ENCODE data around the gene CHD5. TPM values are rescaled to one million over a fixed set of nuclear protein-coding genes. Genes with fewer than 3 reads are reported as not detected.

The CHD5 gene
- total RNA-seq, 2 experiments from 2014 or later = 0.25 to 0.76 TPM

- CTCF ChIA-PET = no interaction called here
- POLR2A ChIA-PET = no interaction called here
- DNase-seq (peak; percentile 3), ATAC-seq (no peak)
- no peak overlapping the region for H3K27ac Mint-ChIP-seq
- no peaks in the 10 kb centered on the region for H3K9me3 Mint-ChIP-seq (ENCODE audit: low read depth)
- H3K4me3 Mint-ChIP-seq = no peak overlapping the region
- no peaks in the 10 kb centered on the region for H3K36me3 Mint-ChIP-seq (ENCODE audit: low read depth)
- no peaks in the 10 kb centered on the region for H3K4me1 Mint-ChIP-seq
- peaks cover 9% of the 10 kb centered on the region for H3K27me3 Mint-ChIP-seq
- intact Hi-C loops (cut with DNase I, micrococcal nuclease) = loop anchor here in 1 of 2 experiments (5.0 kb wide), 1 partner anchor 96 kb away; no protein-coding TSS in a partner anchor
Observed at GRCh38 chr1:6106321-6106731, 73.8 kb downstream of the CHD5 start.

DNA sequence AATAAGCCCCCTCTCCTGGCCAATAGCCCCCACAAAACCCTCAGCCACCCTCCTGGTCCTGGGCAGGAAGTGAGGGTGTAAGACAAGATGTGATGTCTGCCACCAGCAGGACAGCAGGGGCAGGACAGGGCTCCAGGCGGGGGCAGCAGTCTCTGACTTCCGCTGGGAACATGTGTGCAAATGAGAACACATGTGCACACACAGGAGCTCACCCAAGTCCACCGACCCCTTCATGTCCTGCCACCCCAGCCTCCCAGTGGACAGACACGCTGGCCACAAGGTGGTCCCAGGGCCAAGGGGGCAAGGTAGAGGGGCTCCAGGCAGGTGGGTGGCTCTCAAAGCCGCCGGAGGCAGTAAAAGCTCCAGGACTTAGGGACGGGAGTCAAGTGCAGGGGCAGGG lies 74.4 kb downstream of the CHD5 start:
- DNase-seq (peak; percentile 13), ATAC-seq (no peak)
- Mint-ChIP-seq H3K4me3 (no peak overlapping the region), H3K4me1 (no peaks in the 10 kb centered on the region), H3K9me3 (ENCODE audit: low read depth) (no peaks in the 10 kb centered on the region), H3K27ac (no peak overlapping the region), H3K27me3 (peaks cover 9% of the 10 kb centered on the region), H3K36me3 (ENCODE audit: low read depth) (no peaks in the 10 kb centered on the region)
- intact Hi-C loops (cut with DNase I, micrococcal nuclease) = loop anchor here in 1 of 2 experiments (5.0 kb wide), 1 partner anchor 97 kb away; no protein-coding TSS in a partner anchor
- ChIA-PET CTCF (no interaction called here), POLR2A (no interaction called here)

- no peaks in the 10 kb centered on the region for H3K36me3 Mint-ChIP-seq (ENCODE audit: low read depth)
- no peak overlapping the region for H3K27ac Mint-ChIP-seq
- H3K4me1 Mint-ChIP-seq = no peaks in the 10 kb centered on the region
- intact Hi-C loops (cut with DNase I, micrococcal nuclease) = loop anchor here in 1 of 2 experiments (5.0 kb wide), 1 partner anchor 97 kb away; no protein-coding TSS in a partner anchor
- no peak overlapping the region for H3K4me3 Mint-ChIP-seq
- H3K27me3 Mint-ChIP-seq = peaks cover 7% of the 10 kb centered on the region
- POLR2A ChIA-PET = no interaction called here
- ATAC-seq (no peak), DNase-seq (peak; percentile 8)
- no peaks in the 10 kb centered on the region for H3K9me3 Mint-ChIP-seq (ENCODE audit: low read depth)
- CTCF ChIA-PET = no interaction called here
Observed at GRCh38 chr1:6105218-6105679, 74.9 kb downstream of the CHD5 start.

DNA sequence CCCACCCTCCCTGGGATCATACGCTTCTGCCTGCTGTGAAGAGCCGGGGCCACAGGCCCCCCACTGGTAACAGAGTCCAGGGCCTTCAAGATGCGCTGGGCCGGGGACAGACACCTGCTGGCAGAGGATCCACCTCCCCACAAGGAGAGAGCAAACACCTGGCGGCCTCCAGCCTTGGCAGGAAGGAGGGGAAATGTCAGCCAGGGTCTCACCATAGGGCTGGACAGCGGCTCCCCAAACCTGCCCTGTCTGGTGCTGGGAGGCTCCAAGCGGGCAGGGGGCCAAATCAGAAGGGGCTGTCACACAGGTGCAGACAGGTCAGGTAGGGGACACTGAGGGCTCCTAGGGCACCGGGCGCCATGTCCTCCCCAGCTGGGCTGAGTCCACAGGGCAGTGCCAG lies 75.5 kb downstream of the CHD5 start:
- CTCF ChIA-PET = no interaction called here
- ATAC-seq = no peak
- POLR2A ChIA-PET = no interaction called here
- intact Hi-C loops (cut with DNase I, micrococcal nuclease) = loop anchor here in 1 of 2 experiments (5.0 kb wide), 1 partner anchor 98 kb away; no protein-coding TSS in a partner anchor
- Mint-ChIP-seq H3K27ac (no peak overlapping the region), H3K9me3 (ENCODE audit: low read depth) (no peaks in the 10 kb centered on the region), H3K27me3 (peaks cover 6% of the 10 kb centered on the region), H3K4me1 (no peaks in the 10 kb centered on the region), H3K4me3 (no peak overlapping the region), H3K36me3 (ENCODE audit: low read depth) (no peaks in the 10 kb centered on the region)
- DNase-seq = peak; percentile 4

DNA sequence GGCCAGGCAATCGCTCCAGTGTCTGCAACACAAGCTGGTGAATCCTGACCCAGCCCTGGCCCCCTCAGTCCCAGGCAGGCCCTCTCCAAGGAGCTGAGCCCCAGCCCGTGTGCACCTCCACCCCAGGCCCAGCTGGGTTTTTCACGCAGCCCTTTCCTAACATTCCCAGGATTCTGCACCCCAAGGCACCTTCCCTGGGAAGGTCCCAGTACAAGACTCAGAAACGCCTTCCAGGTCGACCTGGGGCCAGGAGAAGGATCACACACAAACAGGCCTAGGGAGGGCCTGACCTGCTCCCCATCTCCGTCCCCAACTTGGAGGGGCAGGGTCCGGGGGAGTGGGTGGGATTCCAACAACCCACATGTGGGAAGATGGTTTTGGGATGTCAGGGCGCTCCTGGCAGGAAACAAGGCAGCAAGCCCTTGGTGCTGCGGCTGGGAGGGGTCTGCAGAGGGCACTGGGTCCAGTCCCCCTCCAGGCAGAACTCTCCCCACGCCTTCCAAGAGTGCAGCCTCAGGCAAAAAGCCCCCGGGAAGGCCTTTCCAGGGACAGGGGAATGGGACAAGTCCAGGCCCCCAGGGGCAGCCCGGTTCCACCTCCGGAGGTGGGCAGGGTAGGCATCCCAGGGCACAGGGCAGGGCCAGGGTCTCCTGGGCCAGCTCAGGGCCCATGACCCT lies 76.1 kb downstream of the CHD5 start:
- Mint-ChIP-seq H3K4me3 (no peak overlapping the region), H3K27ac (no peak overlapping the region), H3K27me3 (peaks cover 6% of the 10 kb centered on the region), H3K36me3 (ENCODE audit: low read depth) (no peaks in the 10 kb centered on the region), H3K4me1 (no peaks in the 10 kb centered on the region), H3K9me3 (ENCODE audit: low read depth) (no peaks in the 10 kb centered on the region)
- DNase-seq (peak; percentile 3), ATAC-seq (no peak)
- CTCF ChIA-PET = no interaction called here
- POLR2A ChIA-PET = no interaction called here
- intact Hi-C loops (cut with DNase I, micrococcal nuclease) = no loop called here

- H3K36me3 Mint-ChIP-seq (ENCODE audit: low read depth) = peaks cover 4% of the 10 kb centered on the region
- no peak overlapping the region for H3K27ac Mint-ChIP-seq
- ChIA-PET POLR2A (no interaction called here), CTCF (no interaction called here)
- intact Hi-C loops (cut with DNase I, micrococcal nuclease) = no loop called here
- DNase-seq = peak; percentile 7
- no peaks in the 10 kb centered on the region for H3K4me1 Mint-ChIP-seq
- H3K4me3 Mint-ChIP-seq = no peak overlapping the region
- peaks cover 4% of the 10 kb centered on the region for H3K27me3 Mint-ChIP-seq
- H3K9me3 Mint-ChIP-seq (ENCODE audit: low read depth) = no peaks in the 10 kb centered on the region
- ATAC-seq = no peak
Observed at GRCh38 chr1:6103111-6103853, 76.8 kb downstream of the CHD5 start.

DNA sequence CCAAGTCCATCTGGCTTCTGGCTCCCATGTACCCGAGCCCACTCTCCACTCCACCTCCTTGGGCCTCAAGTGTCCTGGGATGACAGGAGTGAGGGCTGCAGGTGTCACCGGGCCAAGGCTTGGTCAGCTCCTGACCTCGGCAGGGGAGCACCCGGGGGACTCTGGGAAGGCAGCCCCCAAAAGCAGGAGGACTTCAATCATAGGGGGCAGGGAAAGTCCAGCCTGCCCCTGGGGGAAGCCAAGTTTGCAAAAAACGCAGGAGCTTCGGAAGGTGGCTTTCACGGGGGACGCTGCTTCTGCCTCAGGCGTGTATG lies 77.6 kb downstream of the CHD5 start:
- POLR2A ChIA-PET = interaction anchor here (0.7 kb wide), 1 partner anchor 766 kb away, joined by 16 read pairs; no protein-coding TSS in a partner anchor
- no peak for DNase-seq

DNA sequence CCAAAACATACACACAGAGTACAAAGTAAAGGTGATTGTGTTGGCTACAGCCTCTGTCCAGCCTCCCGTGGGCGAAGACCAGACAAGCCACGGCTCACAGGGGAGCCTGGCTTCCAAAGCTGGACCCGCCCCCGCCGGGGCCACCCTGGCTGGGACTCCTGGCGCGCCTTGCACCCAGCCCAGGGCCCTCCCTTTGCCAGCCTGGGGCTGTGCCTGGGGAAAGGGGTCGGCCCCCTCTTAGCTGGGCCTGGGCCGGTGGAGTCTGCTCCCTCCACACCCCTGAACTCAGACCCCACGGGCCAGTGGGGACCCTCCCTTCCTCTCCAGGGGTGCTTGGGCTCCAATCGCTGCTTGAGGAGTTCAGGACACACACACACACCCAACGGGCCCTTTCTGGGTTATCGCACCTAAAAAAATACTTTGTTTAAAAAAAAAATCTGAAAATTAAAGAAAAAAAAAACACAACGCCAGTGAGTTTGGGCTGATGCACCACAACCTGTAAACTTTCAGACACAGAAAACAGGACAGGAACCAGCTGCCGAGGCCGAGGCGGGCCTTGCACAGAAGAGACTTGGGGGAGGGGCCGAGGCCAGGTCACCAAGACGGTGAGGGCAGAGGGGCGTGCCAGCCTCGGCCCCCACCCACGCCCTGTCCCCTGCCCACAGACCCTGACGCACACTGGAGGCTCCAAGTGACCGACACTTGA lies 78.1 kb downstream of the CHD5 start:
- no peaks in the 10 kb centered on the region for H3K27me3 Mint-ChIP-seq
- peaks cover 12% of the 10 kb centered on the region for H3K36me3 Mint-ChIP-seq (ENCODE audit: low read depth)
- no peak overlapping the region for H3K27ac Mint-ChIP-seq
- no peak overlapping the region for H3K4me3 Mint-ChIP-seq
- H3K9me3 Mint-ChIP-seq (ENCODE audit: low read depth) = no peaks in the 10 kb centered on the region
- ATAC-seq = peak; percentile 10
- peak; percentile 13 for DNase-seq
- intact Hi-C loops (cut with DNase I, micrococcal nuclease) = no loop called here
- H3K4me1 Mint-ChIP-seq = no peaks in the 10 kb centered on the region
- ChIA-PET POLR2A (interaction anchor here (0.7 kb wide), 1 partner anchor 765 kb away, joined by 16 read pairs; no protein-coding TSS in a partner anchor), CTCF (interaction anchor here (0.6 kb wide), 1 partner anchor 20 kb away, joined by 4 read pairs; no protein-coding TSS in a partner anchor)

More for the DNA sequence above, 77.6 kb downstream of the CHD5 start:
- Mint-ChIP-seq H3K4me1 (no peaks in the 10 kb centered on the region), H3K27me3 (no peaks in the 10 kb centered on the region), H3K9me3 (ENCODE audit: low read depth) (no peaks in the 10 kb centered on the region), H3K4me3 (no peak overlapping the region), H3K36me3 (ENCODE audit: low read depth) (peaks cover 9% of the 10 kb centered on the region), H3K27ac (no peak overlapping the region)
- intact Hi-C loops (cut with DNase I, micrococcal nuclease) = no loop called here
- ATAC-seq = no peak
- CTCF ChIA-PET = interaction anchor here (0.6 kb wide), 1 partner anchor 20 kb away, joined by 4 read pairs; no protein-coding TSS in a partner anchor

DNA sequence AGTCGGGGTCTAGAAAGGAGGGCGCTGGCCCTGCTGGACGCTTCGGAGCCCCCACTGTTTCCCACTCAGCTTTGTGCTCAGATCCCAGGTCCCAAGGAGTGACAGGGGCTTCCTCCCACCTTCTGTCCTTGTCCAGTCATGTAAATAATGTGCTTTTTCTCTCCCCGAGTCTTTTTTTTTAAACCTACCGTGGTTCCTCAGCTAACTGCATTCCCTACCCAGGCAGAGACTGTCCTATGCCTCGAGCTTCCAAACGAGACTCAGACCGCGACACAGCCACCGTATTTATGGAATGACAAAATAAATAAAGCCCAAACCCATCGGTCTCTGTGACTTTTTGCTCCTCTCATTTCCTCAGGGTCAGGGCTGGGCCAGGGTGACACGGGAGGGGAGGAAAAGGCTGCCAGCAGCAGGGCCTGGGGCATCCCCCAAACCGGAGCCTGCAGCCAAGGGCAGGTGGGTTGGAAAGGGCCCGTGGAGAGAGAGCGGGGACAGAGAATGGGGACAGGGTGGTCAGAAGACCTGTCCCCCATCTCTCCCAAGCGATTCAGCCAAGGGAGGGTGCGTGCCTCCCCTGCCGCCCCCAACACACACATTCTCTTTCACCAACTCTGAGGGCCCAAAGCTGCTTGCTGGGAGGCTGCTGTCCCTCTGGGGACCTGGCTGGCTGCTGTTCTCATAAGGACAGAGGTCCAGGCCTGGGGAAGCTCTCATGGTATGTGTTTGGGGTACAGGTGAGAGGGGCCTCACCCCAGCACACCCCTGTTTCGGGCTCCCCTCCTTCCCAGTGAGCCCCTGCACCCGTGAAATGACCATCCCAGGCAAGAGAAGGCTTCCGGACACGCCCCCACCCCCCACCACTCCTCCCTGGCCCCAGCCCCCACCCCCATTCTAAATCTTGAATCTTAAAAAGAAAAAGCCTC lies 79.0 kb downstream of the CHD5 start:
- peak; percentile 30 for DNase-seq
- peak; percentile 40 for ATAC-seq
- CTCF ChIA-PET = no interaction called here

DNA sequence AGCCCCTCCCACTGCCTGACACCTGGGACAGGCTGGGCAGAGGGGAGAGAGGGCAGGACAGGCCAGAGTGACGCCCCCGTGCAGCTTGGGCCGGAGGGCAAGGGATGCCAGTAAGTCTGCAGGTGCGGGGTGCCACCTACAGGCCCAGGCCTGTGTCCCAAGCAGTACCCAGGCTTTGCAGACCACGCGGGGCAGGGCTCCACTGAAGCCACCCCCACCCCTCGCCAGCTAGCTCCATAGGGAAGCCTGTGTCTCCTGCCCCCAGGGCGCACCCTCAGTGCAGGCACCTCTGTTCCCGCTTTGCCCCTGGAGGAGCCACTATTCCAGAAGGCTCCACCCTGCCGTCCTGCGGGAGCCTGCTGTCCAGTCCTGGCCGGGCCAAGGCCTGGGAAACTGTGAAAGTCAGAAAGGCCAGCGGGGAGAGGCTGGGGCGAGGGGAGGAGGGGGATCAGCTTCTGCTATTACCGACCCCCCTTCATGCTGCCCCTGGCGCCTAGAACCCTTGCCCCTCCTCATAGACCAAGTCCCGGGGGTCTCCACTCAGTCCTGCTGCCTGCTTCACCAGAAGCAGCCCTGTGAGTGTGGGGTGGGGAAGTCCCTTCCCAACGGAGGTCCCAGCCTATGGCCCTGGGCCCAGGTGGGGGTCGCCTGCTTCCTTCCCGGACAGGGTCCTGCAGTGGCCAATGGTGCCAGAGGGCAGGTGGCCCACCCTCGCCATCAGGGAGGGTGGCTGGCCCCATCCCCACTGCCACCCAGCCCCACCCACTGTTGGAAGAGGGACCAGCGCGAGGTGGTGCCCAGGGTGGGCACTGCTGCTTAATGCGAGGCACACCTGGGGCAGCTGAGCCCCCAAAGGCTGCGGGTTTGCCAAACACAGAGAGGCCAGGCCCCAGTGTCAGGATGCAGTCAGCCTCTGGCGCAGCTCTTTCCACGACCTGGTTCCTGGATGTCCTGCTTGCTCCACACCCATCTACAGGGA lies 80.0 kb downstream of the CHD5 start:
- no peak overlapping the region for H3K27ac Mint-ChIP-seq
- no peak overlapping the region for H3K4me3 Mint-ChIP-seq
- intact Hi-C loops (cut with DNase I, micrococcal nuclease) = no loop called here
- DNase-seq (peak; percentile 33), ATAC-seq (peak; percentile 33)
- POLR2A ChIA-PET = no interaction called here
- H3K36me3 Mint-ChIP-seq (ENCODE audit: low read depth) = peaks cover 12% of the 10 kb centered on the region
- H3K4me1 Mint-ChIP-seq = no peaks in the 10 kb centered on the region
- H3K9me3 Mint-ChIP-seq (ENCODE audit: low read depth) = no peaks in the 10 kb centered on the region
- H3K27me3 Mint-ChIP-seq = no peaks in the 10 kb centered on the region
- CTCF ChIA-PET = interaction anchor here (0.6 kb wide), 1 partner anchor 115 kb away, joined by 3 read pairs; no protein-coding TSS in a partner anchor

More for the DNA sequence above, 79.0 kb downstream of the CHD5 start:
- H3K27me3 Mint-ChIP-seq = no peaks in the 10 kb centered on the region
- H3K9me3 Mint-ChIP-seq (ENCODE audit: low read depth) = no peaks in the 10 kb centered on the region
- POLR2A ChIA-PET = no interaction called here
- H3K4me3 Mint-ChIP-seq = no peak overlapping the region
- H3K4me1 Mint-ChIP-seq = no peaks in the 10 kb centered on the region
- intact Hi-C loops (cut with DNase I, micrococcal nuclease) = no loop called here
- peaks cover 12% of the 10 kb centered on the region for H3K36me3 Mint-ChIP-seq (ENCODE audit: low read depth)
- H3K27ac Mint-ChIP-seq = no peak overlapping the region
